Parathyroid adenoma (tissue), 2 donors: ENCODE data around the gene RAE1.

ENCODE experiments used
- H2AFZ ChIP-seq: fragments of 300-600 bp; sonication (generic); one replicate; pipeline ENCODE4 v1.7.0; 2017; ENCODE audit warnings: antibody characterized with exemption, mild to moderate bottlenecking
- H3K27ac ChIP-seq: fragments of 300-600 bp; sonication (generic); one replicate; pipeline ENCODE4 v1.7.0; 2017
- H3K27me3 ChIP-seq: fragments of 300-600 bp; sonication (generic); one replicate; pipeline ENCODE4 v1.7.0; 2017; ENCODE audit warnings: low read length; ENCODE audit not compliant: control insufficient read depth, insufficient read depth
- H3K36me3 ChIP-seq: fragments of 300-600 bp; sonication (generic); one replicate; pipeline ENCODE4 v1.7.0; 2017; ENCODE audit warnings: low read length; ENCODE audit not compliant: control insufficient read depth, insufficient read depth
- H3K4me1 ChIP-seq: fragments of 300-600 bp; sonication (generic); one replicate; pipeline ENCODE4 v1.7.0; 2017; ENCODE audit warnings: control low read depth
- H3K4me2 ChIP-seq: fragments of 300-600 bp; sonication (generic); one replicate; pipeline ENCODE4 v1.7.0; 2017; ENCODE audit warnings: low read length
- H3K4me3 ChIP-seq: fragments of 300-600 bp; sonication (generic); one replicate; pipeline ENCODE4 v1.7.0; 2017; ENCODE audit warnings: low read depth, low read length
- H3K79me2 ChIP-seq: fragments of 300-600 bp; sonication (generic); one replicate; pipeline ENCODE4 v1.7.0; 2017; ENCODE audit warnings: control low read depth
- H3K9ac ChIP-seq: fragments of 300-600 bp; sonication (generic); one replicate; pipeline ENCODE4 v1.7.0; 2017; ENCODE audit warnings: mild to moderate bottlenecking
- H3K9me3 ChIP-seq: fragments of 300-600 bp; sonication (generic); one replicate; pipeline ENCODE4 v1.7.0; 2017; ENCODE audit warnings: low read length; ENCODE audit not compliant: control insufficient read depth
- CTCF ChIP-seq: fragments of 300-600 bp; sonication (generic); IDR thresholded peaks from one replicate; pipeline ENCODE4 v1.7.0; 2017; ENCODE audit warnings: antibody characterized with exemption, mild to moderate bottlenecking
- donor health status: primary hyperparathyroidism.

The RAE1 gene

GRCh38 chr20:57372581-57373350 lies 21.7 kb downstream of the RAE1 start:
- Histone ChIP-seq H3K9ac (no peak overlapping the region), H3K79me2 (no peaks in the 10 kb centered on the region), H2AFZ (no peak overlapping the region), H3K27me3 (no peaks in the 10 kb centered on the region), H3K4me3 (no peak overlapping the region), H3K4me1 (no peaks in the 10 kb centered on the region), H3K4me2 (no peak overlapping the region), H3K36me3 (no peaks in the 10 kb centered on the region), H3K27ac (no peak overlapping the region), H3K9me3 (no peaks in the 10 kb centered on the region)
- no peak for TF ChIP-seq CTCF

- no peaks in the 10 kb centered on the region for H3K79me2 ChIP-seq
- TF ChIP-seq CTCF = no peak
- H3K36me3 ChIP-seq = no peaks in the 10 kb centered on the region
- no peaks in the 10 kb centered on the region for H3K9me3 ChIP-seq
- no peaks in the 10 kb centered on the region for H3K4me1 ChIP-seq
- no peak overlapping the region for H3K9ac ChIP-seq
- no peak overlapping the region for H3K27ac ChIP-seq
- no peak overlapping the region for H3K4me3 ChIP-seq
- no peak overlapping the region for H3K4me2 ChIP-seq
- no peaks in the 10 kb centered on the region for H3K27me3 ChIP-seq
- H2AFZ ChIP-seq = no peak overlapping the region
Observed at GRCh38 chr20:57374343-57374930, 23.4 kb downstream of the RAE1 start.

- no peak for TF ChIP-seq CTCF
Observed at GRCh38 chr20:57374931-57375651, 24.0 kb downstream of the RAE1 start.

GRCh38 chr20:57375652-57376230 lies 24.7 kb downstream of the RAE1 start:
- Histone ChIP-seq H3K79me2 (no peaks in the 10 kb centered on the region), H3K27ac (no peak overlapping the region), H3K4me2 (no peak overlapping the region), H3K9ac (no peak overlapping the region), H3K9me3 (no peaks in the 10 kb centered on the region), H2AFZ (no peak overlapping the region), H3K4me3 (no peak overlapping the region), H3K4me1 (no peaks in the 10 kb centered on the region), H3K36me3 (no peaks in the 10 kb centered on the region), H3K27me3 (no peaks in the 10 kb centered on the region)
- TF ChIP-seq CTCF = no peak

More at GRCh38 chr20:57374931-57375651, 24.0 kb downstream of the RAE1 start:
- Histone ChIP-seq H3K4me3 (no peak overlapping the region), H3K27ac (no peak overlapping the region), H3K9ac (no peak overlapping the region), H3K4me2 (no peak overlapping the region), H3K36me3 (no peaks in the 10 kb centered on the region), H3K4me1 (no peaks in the 10 kb centered on the region), H3K27me3 (no peaks in the 10 kb centered on the region), H2AFZ (no peak overlapping the region), H3K79me2 (no peaks in the 10 kb centered on the region), H3K9me3 (no peaks in the 10 kb centered on the region)
